HepG2 (cell line): ENCODE results near the gene NFATC2.

Source experiments
- CAMTA2 ChIP-seq: sonication (generic); formaldehyde crosslinking; IDR thresholded peaks from 2 replicates; pipeline ENCODE4 v1.4.0; 2020; ENCODE audit warnings: mild to moderate bottlenecking, missing genetic modification reagents, borderline replicate concordance
- ETV6 ChIP-seq: sonication (generic); formaldehyde crosslinking; conservative IDR thresholded peaks from 2 replicates; pipeline ENCODE4 v1.4.0; 2020; ENCODE audit warnings: missing genetic modification reagents
- EZH2 ChIP-seq: conservative IDR thresholded peaks from 2 replicates; pipeline ENCODE4 v1.6.1; 2012; ENCODE audit warnings: mild to moderate bottlenecking, low read depth, low read length, moderate library complexity
- GPBP1L1 ChIP-seq: sonication (generic); formaldehyde crosslinking; IDR thresholded peaks from 2 replicates; pipeline ENCODE4 v1.5.0; 2020; ENCODE audit warnings: mild to moderate bottlenecking, missing genetic modification reagents
- MEF2D ChIP-seq: sonication (generic); formaldehyde crosslinking; IDR thresholded peaks from 2 replicates; pipeline ENCODE4 v1.5.1; 2020; ENCODE audit warnings: mild to moderate bottlenecking, missing genetic modification reagents
- POLR2A ChIP-seq, 2 experiments: IDR thresholded peaks; 2 replicates each; pipeline ENCODE4 v1.6.1; 2011; ENCODE audit warnings: low read depth in 2 of 2, low read length in 2 of 2, mild to moderate bottlenecking in 1 of 2, moderate library complexity in 1 of 2; ENCODE audit not compliant: insufficient read depth in 1 of 2
- POLR2AphosphoS5 ChIP-seq: IDR thresholded peaks from 2 replicates; pipeline ENCODE4 v1.6.1; 2012; ENCODE audit warnings: low read depth, low read length
- POLR2G ChIP-seq: fragments of 200-400 bp; formaldehyde crosslinking; IDR thresholded peaks from 2 replicates; pipeline ENCODE4 v1.6.1; 2018; ENCODE audit warnings: mild to moderate bottlenecking, low read depth, low read length, moderate library complexity
- RAD21 ChIP-seq: fragments of 450-650 bp; formaldehyde crosslinking; IDR thresholded peaks from 2 replicates; pipeline ENCODE4 v1.5.0; 2020; ENCODE audit warnings: mild to moderate bottlenecking
- TAF1 ChIP-seq: sonication (generic); formaldehyde crosslinking; IDR thresholded peaks from 2 replicates; pipeline ENCODE4 v1.4.0; 2020; ENCODE audit warnings: missing genetic modification reagents
- TF ChIP-seq, protein P1 (sequence below): sonication (generic); formaldehyde crosslinking; IDR thresholded peaks from 2 replicates; pipeline ENCODE4 v1.5.0; 2020; ENCODE audit warnings: mild to moderate bottlenecking, missing genetic modification reagents, moderate library complexity

DNA sequence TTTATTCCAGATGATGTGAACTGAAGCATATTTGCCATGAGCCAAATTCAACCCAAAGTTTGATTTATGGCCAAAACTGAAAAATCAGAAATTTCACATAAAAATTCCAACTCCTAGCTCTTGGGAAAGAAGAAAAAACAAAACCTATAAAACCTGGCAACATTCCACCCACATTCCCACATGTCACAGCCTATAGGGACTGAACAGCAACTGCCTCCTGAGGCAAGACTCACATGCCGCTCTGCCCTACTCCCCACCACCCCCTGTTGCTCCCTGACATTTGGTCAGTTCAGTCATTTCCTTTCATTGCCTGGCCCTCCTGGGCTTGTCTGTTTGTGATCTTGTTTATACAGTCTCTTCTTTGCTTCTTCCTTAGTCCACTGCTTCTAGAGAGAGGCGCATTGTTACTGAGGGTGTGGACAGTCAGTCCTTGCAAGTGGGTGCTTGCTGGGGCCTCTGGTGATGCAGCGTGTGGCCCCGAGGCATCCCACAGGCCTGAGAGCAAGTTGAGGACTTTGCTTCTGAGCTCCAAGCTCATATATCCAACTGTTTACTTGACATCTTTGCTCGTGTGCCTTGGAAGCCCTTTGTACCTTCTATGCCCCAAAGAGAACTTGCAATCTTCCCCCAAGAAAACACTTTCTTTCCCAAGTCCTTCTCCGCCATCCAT, 31.4 kb downstream of the NFATC2 start:
- TF ChIP-seq, protein P1, sequence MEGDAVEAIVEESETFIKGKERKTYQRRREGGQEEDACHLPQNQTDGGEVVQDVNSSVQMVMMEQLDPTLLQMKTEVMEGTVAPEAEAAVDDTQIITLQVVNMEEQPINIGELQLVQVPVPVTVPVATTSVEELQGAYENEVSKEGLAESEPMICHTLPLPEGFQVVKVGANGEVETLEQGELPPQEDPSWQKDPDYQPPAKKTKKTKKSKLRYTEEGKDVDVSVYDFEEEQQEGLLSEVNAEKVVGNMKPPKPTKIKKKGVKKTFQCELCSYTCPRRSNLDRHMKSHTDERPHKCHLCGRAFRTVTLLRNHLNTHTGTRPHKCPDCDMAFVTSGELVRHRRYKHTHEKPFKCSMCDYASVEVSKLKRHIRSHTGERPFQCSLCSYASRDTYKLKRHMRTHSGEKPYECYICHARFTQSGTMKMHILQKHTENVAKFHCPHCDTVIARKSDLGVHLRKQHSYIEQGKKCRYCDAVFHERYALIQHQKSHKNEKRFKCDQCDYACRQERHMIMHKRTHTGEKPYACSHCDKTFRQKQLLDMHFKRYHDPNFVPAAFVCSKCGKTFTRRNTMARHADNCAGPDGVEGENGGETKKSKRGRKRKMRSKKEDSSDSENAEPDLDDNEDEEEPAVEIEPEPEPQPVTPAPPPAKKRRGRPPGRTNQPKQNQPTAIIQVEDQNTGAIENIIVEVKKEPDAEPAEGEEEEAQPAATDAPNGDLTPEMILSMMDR, result no peak
- TF ChIP-seq TAF1 (CRISPR knock-in tag) (no peak), RAD21 (CRISPR knock-in tag) (no peak), POLR2A (IDR thresholded peaks at IDR 0.05; ENCODE audit: insufficient read depth in 1 of 2, low read depth in 2 of 2, low read length in 2 of 2) (no peak), EZH2 (no peak), CAMTA2 (CRISPR knock-in tag) (no peak), ETV6 (CRISPR knock-in tag) (no peak), POLR2AphosphoS5 (no peak), POLR2G (no peak), GPBP1L1 (no peak), MEF2D (CRISPR knock-in tag) (no peak)
